Ishikawa (cell line): ENCODE data around the gene ANKRD7.

ENCODE experiments used
- CEBPB ChIP-seq: IDR thresholded peaks from 2 replicates; pipeline ENCODE4 v1.6.1; 2012
- CREB1 ChIP-seq: IDR thresholded peaks from 2 replicates; pipeline ENCODE4 v1.6.1; 2012; ENCODE audit warnings: low read depth
- EGR1 ChIP-seq: IDR thresholded peaks from 2 replicates; pipeline ENCODE4 v1.6.1; 2012
- EP300 ChIP-seq: IDR thresholded peaks from 2 replicates; pipeline ENCODE4 v1.6.1; 2012; ENCODE audit warnings: borderline replicate concordance
- FOXM1 ChIP-seq: IDR thresholded peaks from 2 replicates; pipeline ENCODE4 v1.6.1; 2012; ENCODE audit warnings: low read depth, borderline replicate concordance
- NFIC ChIP-seq: IDR thresholded peaks from 2 replicates; pipeline ENCODE4 v1.6.1; 2012
- RAD21 ChIP-seq: IDR thresholded peaks from 2 replicates; pipeline ENCODE4 v1.6.1; 2012; ENCODE audit warnings: low read depth
- TAF1 ChIP-seq: IDR thresholded peaks from 2 replicates; pipeline ENCODE4 v1.6.1; 2012; ENCODE audit warnings: low read depth, mild to moderate bottlenecking
- TCF12 ChIP-seq: IDR thresholded peaks from 2 replicates; pipeline ENCODE4 v1.6.1; 2012; ENCODE audit warnings: low read depth
- TEAD4 ChIP-seq: IDR thresholded peaks from 2 replicates; pipeline ENCODE4 v1.6.1; 2012
- YY1 ChIP-seq: IDR thresholded peaks from 2 replicates; pipeline ENCODE4 v1.6.1; 2012; ENCODE audit warnings: low read depth
- ZBTB7A ChIP-seq: IDR thresholded peaks from 2 replicates; pipeline ENCODE4 v1.6.1; 2012; ENCODE audit warnings: low read depth
- TF ChIP-seq, protein P1 (sequence below): IDR thresholded peaks from 2 replicates; pipeline ENCODE4 v1.6.1; 2012; ENCODE audit warnings: low read depth, mild to moderate bottlenecking
- TF ChIP-seq, protein P2 (sequence below): IDR thresholded peaks from 2 replicates; pipeline ENCODE4 v1.6.1; 2012
- TF ChIP-seq, protein P3 (sequence below): IDR thresholded peaks from 2 replicates; pipeline ENCODE4 v1.6.1; 2012

Gene ANKRD7

GRCh38 chr7:118194571-118194970 is 29.9 kb upstream of the ANKRD7 start:
- TF ChIP-seq NFIC (no peak), TAF1 (no peak), TEAD4 (no peak), YY1 (no peak), EP300 (no peak), ZBTB7A (no peak), FOXM1 (no peak), CEBPB (no peak), TCF12 (no peak), RAD21 (no peak)
- TF ChIP-seq, protein P1, sequence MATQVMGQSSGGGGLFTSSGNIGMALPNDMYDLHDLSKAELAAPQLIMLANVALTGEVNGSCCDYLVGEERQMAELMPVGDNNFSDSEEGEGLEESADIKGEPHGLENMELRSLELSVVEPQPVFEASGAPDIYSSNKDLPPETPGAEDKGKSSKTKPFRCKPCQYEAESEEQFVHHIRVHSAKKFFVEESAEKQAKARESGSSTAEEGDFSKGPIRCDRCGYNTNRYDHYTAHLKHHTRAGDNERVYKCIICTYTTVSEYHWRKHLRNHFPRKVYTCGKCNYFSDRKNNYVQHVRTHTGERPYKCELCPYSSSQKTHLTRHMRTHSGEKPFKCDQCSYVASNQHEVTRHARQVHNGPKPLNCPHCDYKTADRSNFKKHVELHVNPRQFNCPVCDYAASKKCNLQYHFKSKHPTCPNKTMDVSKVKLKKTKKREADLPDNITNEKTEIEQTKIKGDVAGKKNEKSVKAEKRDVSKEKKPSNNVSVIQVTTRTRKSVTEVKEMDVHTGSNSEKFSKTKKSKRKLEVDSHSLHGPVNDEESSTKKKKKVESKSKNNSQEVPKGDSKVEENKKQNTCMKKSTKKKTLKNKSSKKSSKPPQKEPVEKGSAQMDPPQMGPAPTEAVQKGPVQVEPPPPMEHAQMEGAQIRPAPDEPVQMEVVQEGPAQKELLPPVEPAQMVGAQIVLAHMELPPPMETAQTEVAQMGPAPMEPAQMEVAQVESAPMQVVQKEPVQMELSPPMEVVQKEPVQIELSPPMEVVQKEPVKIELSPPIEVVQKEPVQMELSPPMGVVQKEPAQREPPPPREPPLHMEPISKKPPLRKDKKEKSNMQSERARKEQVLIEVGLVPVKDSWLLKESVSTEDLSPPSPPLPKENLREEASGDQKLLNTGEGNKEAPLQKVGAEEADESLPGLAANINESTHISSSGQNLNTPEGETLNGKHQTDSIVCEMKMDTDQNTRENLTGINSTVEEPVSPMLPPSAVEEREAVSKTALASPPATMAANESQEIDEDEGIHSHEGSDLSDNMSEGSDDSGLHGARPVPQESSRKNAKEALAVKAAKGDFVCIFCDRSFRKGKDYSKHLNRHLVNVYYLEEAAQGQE = no peak
- TF ChIP-seq, protein P2, sequence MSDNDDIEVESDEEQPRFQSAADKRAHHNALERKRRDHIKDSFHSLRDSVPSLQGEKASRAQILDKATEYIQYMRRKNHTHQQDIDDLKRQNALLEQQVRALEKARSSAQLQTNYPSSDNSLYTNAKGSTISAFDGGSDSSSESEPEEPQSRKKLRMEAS = no peak

DNA sequence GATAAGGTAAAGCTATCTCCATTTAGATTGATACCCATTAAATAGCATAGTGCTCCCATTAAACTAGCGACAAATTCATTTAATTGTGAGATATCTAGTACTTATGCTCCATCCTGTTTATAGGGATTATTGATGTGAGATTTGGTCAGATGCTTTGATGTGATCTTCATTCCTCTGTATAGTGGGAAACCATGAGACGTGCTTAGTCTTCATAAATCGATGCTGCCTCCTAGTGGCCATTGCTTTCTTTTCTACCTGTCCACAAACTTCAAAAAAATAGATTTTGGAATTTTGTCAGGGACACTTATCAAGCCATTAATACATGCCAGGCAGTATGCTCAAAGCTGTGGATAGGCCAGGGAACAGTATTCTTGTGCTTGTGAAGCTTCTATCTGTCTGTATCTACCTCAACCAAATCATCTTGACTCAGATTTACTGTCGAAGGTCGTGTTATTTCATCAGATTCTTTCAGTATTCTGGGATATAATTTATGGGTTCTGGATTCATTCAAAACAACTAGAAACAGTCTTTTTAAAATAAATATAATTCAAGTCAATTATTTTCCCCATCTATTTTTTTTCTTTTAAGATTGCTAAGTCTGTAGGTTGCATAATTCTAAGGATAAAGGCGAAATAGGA is 28.5 kb upstream of the ANKRD7 start:
- TF ChIP-seq CEBPB = no peak
- no peak for TF ChIP-seq CREB1
- peak; percentile 46 for TF ChIP-seq RAD21
- TF ChIP-seq, protein P2 = no peak
- no peak for TF ChIP-seq EGR1
- no peak for TF ChIP-seq ZBTB7A

DNA sequence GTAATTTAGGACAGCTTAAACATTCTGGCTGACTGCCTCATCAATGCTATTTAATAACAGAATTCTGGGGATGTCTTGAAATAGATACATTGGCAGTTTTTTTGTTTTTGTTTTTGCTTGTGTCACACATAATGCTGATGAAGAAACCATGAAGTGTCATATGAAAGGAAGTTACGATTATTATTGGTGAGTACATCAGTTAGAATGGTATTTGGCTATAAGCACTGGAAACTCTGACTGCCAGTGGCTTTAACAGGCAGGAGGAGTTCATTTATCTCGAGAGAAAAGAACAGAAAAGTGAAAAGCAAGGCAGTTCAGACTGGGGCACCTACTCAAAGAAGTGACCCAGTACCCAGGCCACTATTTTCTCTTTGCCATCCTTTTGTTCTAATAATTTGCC is 22.4 kb upstream of the ANKRD7 start:
- TF ChIP-seq NFIC = no peak
- no peak for TF ChIP-seq TCF12
- TF ChIP-seq FOXM1 = no peak
- TF ChIP-seq RAD21 = no peak
- TF ChIP-seq CEBPB = no peak
- TF ChIP-seq TAF1 = no peak
- TF ChIP-seq, protein P3, sequence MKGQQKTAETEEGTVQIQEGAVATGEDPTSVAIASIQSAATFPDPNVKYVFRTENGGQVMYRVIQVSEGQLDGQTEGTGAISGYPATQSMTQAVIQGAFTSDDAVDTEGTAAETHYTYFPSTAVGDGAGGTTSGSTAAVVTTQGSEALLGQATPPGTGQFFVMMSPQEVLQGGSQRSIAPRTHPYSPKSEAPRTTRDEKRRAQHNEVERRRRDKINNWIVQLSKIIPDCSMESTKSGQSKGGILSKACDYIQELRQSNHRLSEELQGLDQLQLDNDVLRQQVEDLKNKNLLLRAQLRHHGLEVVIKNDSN = no peak
- no peak for TF ChIP-seq TEAD4
- TF ChIP-seq EGR1 = no peak
- no peak for TF ChIP-seq CREB1
- TF ChIP-seq, protein P2 = no peak
- TF ChIP-seq YY1 = no peak
- no peak for TF ChIP-seq ZBTB7A
- TF ChIP-seq, protein P1 = no peak
- no peak for TF ChIP-seq EP300

- TF ChIP-seq CEBPB = no peak
- TF ChIP-seq ZBTB7A = no peak
- no peak for TF ChIP-seq FOXM1
- no peak for TF ChIP-seq CREB1
- TF ChIP-seq, protein P2 = no peak
- TF ChIP-seq TAF1 = no peak
- no peak for TF ChIP-seq EP300
- no peak for TF ChIP-seq RAD21
Measured at GRCh38 chr7:118214051-118214832, 10.3 kb upstream of the ANKRD7 start.

DNA sequence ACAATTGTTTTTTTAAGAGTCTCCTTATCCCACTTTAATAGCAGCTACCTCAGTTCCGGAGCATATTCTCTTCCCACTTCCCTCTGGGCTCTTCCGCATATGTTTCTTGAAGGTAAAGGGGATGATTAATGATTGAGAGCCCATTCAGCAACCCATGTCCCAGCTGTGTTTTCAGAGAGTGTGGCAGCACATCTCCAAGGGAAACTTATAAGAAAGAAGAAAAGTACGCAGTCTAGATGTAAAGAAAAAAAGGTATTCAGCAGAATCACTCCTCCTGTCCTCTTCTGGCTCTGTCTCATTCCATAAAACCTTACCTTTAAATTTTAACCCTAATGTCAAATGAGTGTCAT is 9.7 kb upstream of the ANKRD7 start:
- TF ChIP-seq ZBTB7A (no peak), FOXM1 (no peak), TCF12 (no peak), EGR1 (no peak), CREB1 (no peak), RAD21 (no peak), EP300 (no peak), TEAD4 (no peak), CEBPB (no peak)
- TF ChIP-seq, protein P1 = no peak
- TF ChIP-seq, protein P2 = no peak
